H9 (cell line): ENCODE data around the gene STIM2. TPM values are rescaled to one million over a fixed set of nuclear protein-coding genes. Genes with fewer than 3 reads are reported as not detected.

Experiments used
- DNase-seq: peaks from one replicate; pipeline ENCODE4 v3.0.0-alpha.2; 2017
- H2AFZ ChIP-seq: one replicate; pipeline ENCODE4 v1.6.1; 2013; ENCODE audit warnings: mild to moderate bottlenecking, low read length, control low read depth, moderate library complexity
- H2AK5ac ChIP-seq: 2 replicates; pipeline ENCODE4 v1.6.1; 2013; ENCODE audit warnings: low read length, control low read depth, mixed read lengths; ENCODE audit not compliant: insufficient read length
- H2BK120ac ChIP-seq: one replicate; pipeline ENCODE4 v1.6.1; 2013; ENCODE audit warnings: low read depth, mild to moderate bottlenecking, low read length, control low read depth, inconsistent platforms; ENCODE audit not compliant: poor library complexity, severe bottlenecking
- H2BK12ac ChIP-seq: 2 replicates; pipeline ENCODE4 v1.6.1; 2013; ENCODE audit warnings: low read length, control low read depth, mixed read lengths, low read depth; ENCODE audit not compliant: insufficient read length
- H2BK15ac ChIP-seq: 2 replicates; pipeline ENCODE4 v1.6.1; 2013; ENCODE audit warnings: low read depth, low read length, control low read depth
- H2BK20ac ChIP-seq: one replicate; pipeline ENCODE4 v1.6.1; 2013; ENCODE audit warnings: low read depth, mild to moderate bottlenecking, low read length, control low read depth, inconsistent platforms; ENCODE audit not compliant: poor library complexity, severe bottlenecking
- H2BK5ac ChIP-seq: 2 replicates; pipeline ENCODE4 v1.6.1; 2013; ENCODE audit warnings: low read length, control low read depth, mixed read lengths; ENCODE audit not compliant: insufficient read length
- H3K14ac ChIP-seq: 2 replicates; pipeline ENCODE4 v1.6.1; 2013; ENCODE audit warnings: low read length, control low read depth; ENCODE audit not compliant: insufficient read depth
- H3K18ac ChIP-seq: 2 replicates; pipeline ENCODE4 v1.6.1; 2013; ENCODE audit warnings: low read depth, mild to moderate bottlenecking, mixed read lengths, low read length, control low read depth; ENCODE audit not compliant: insufficient read length
- H3K23ac ChIP-seq: 2 replicates; pipeline ENCODE4 v1.6.1; 2013; ENCODE audit warnings: low read length, control low read depth, mixed read lengths, low read depth; ENCODE audit not compliant: insufficient read length
- H3K23me2 ChIP-seq: 2 replicates; pipeline ENCODE4 v1.6.1; 2013; ENCODE audit warnings: low read depth, mild to moderate bottlenecking, mixed read lengths, low read length, control low read depth; ENCODE audit not compliant: insufficient read length, poor library complexity, severe bottlenecking
- H3K27ac ChIP-seq: 2 replicates; pipeline ENCODE4 v1.5.1; 2013; ENCODE audit warnings: low read length, control low read depth, mixed read lengths, low read depth; ENCODE audit not compliant: insufficient read length
- H3K27me3 ChIP-seq: 2 replicates; pipeline ENCODE4 v1.6.1; 2013; ENCODE audit warnings: low read length, control low read depth, inconsistent platforms; ENCODE audit not compliant: insufficient read depth
- H3K4ac ChIP-seq: 2 replicates; pipeline ENCODE4 v1.6.1; 2013; ENCODE audit warnings: low read depth, mild to moderate bottlenecking, control low read depth, inconsistent platforms, low read length, moderate library complexity
- H3K4me1 ChIP-seq: 2 replicates; pipeline ENCODE4 v1.6.1; 2013; ENCODE audit warnings: low read length, control low read depth, inconsistent platforms; ENCODE audit not compliant: insufficient read depth
- H3K4me2 ChIP-seq: 2 replicates; pipeline ENCODE4 v1.6.1; 2013; ENCODE audit warnings: low read length, control low read depth, mixed read lengths; ENCODE audit not compliant: insufficient read length, insufficient read depth
- H3K56ac ChIP-seq: 2 replicates; pipeline ENCODE4 v1.6.1; 2013; ENCODE audit warnings: low read depth, mild to moderate bottlenecking, mixed read lengths, low read length, control low read depth; ENCODE audit not compliant: insufficient read length
- H3K79me1 ChIP-seq: 2 replicates; pipeline ENCODE4 v1.6.1; 2013; ENCODE audit warnings: low read depth, mild to moderate bottlenecking, moderate library complexity, low read length, control low read depth, inconsistent platforms; ENCODE audit not compliant: insufficient read depth, poor library complexity, severe bottlenecking
- H3K79me2 ChIP-seq: 2 replicates; pipeline ENCODE4 v1.6.1; 2013; ENCODE audit warnings: low read length, control low read depth, inconsistent platforms; ENCODE audit not compliant: insufficient read depth
- H3K9ac ChIP-seq: 2 replicates; pipeline ENCODE4 v1.6.1; 2013; ENCODE audit warnings: low read length, control low read depth, mixed read lengths; ENCODE audit not compliant: insufficient read length; ENCODE audit errors: extremely low read depth
- H3K9me3 ChIP-seq: one replicate; pipeline ENCODE4 v1.6.1; 2013; ENCODE audit warnings: low read depth, low read length, inconsistent platforms; ENCODE audit not compliant: control insufficient read depth
- H3T11ph ChIP-seq: one replicate; pipeline ENCODE4 v1.6.1; 2013; ENCODE audit warnings: mild to moderate bottlenecking, low read length, control low read depth, inconsistent platforms
- H4K20me1 ChIP-seq: one replicate; pipeline ENCODE4 v1.6.1; 2013; ENCODE audit not compliant: control insufficient read depth, insufficient read length, insufficient read depth
- H4K5ac ChIP-seq: 2 replicates; pipeline ENCODE4 v1.6.1; 2013; ENCODE audit warnings: low read depth, mild to moderate bottlenecking, mixed read lengths, low read length, control low read depth; ENCODE audit not compliant: insufficient read length
- H4K8ac ChIP-seq: replicated peaks from 2 replicates; pipeline ENCODE4 v1.6.1; 2013; ENCODE audit warnings: low read length, control low read depth, mixed read lengths, low read depth; ENCODE audit not compliant: insufficient read length
- H4K91ac ChIP-seq: 2 replicates; pipeline ENCODE4 v1.6.1; 2013; ENCODE audit warnings: low read depth, mild to moderate bottlenecking, moderate library complexity, mixed read lengths, low read length, control low read depth; ENCODE audit not compliant: insufficient read length
- H3K27ac Mint-ChIP-seq, 3 experiments: 2 replicates in 2 of 3; 3 replicates in 1 of 3; pipeline ENCODE4 v1.8.0; 2020 to 2021; ENCODE audit warnings: mixed read lengths in 3 of 3, mild to moderate bottlenecking in 1 of 3, moderate library complexity in 1 of 3
- H3K27me3 Mint-ChIP-seq: 2 replicates; pipeline ENCODE4 v1.8.0; 2021; ENCODE audit warnings: low read depth, mild to moderate bottlenecking, moderate library complexity, mixed read lengths
- H3K36me3 Mint-ChIP-seq, 3 experiments: 2 replicates in 2 of 3; 3 replicates in 1 of 3; pipeline ENCODE4 v1.8.0; 2020 to 2021; ENCODE audit warnings: low read depth in 3 of 3, mixed read lengths in 3 of 3; ENCODE audit not compliant: insufficient read depth in 1 of 3
- H3K4me1 Mint-ChIP-seq, 2 experiments: 2 replicates each; pipeline ENCODE4 v1.8.0; 2020; ENCODE audit warnings: mixed read lengths in 2 of 2
- H3K4me3 Mint-ChIP-seq, 2 experiments: 2 replicates in 1 of 2; 3 replicates in 1 of 2; pipeline ENCODE4 v1.8.0; 2020 to 2021; ENCODE audit warnings: mild to moderate bottlenecking in 2 of 2, mixed read lengths in 2 of 2, moderate library complexity in 1 of 2
- H3K9me3 Mint-ChIP-seq, 2 experiments: 2 replicates in 1 of 2; 3 replicates in 1 of 2; pipeline ENCODE4 v1.8.0; 2020; ENCODE audit warnings: mild to moderate bottlenecking in 2 of 2, mixed read lengths in 2 of 2, moderate library complexity in 1 of 2
- CTCF ChIP-seq: fragments of 200-600 bp; sonication (generic); conservative IDR thresholded peaks from 3 replicates; pipeline ENCODE4 v1.8.0; 2021; ENCODE audit warnings: antibody characterized with exemption, mild to moderate bottlenecking
- WGBS: extraction: QIAGEN DNeasy Blood & Tissue Kit; methylation state at CpG from one replicate; pipeline ENCODE4 v1.1.7; 2013; ENCODE audit warnings: missing lambda C conversion rate, low lambda C conversion rate, mixed read lengths; ENCODE audit not compliant: insufficient read length; ENCODE audit errors: extremely low coverage; 5-methylcytosine and 5-hydroxymethylcytosine counted together
- total RNA-seq: library from RNA; stranded (reverse); gene quantifications from 2 replicates; pipeline ENCODE4 v1.2.1, GENCODE V29; 2021

The STIM2 gene
- total RNA-seq, 1 experiment from 2014 or later, result 26.2 TPM

GRCh38 chr4:27059446-27059845 lies 198.8 kb downstream of the STIM2 start:
- no peak for DNase-seq
- H2BK5ac ChIP-seq, result no peak overlapping the region
- H3K27me3 ChIP-seq, result no peaks in the 10 kb centered on the region
- H2BK15ac ChIP-seq, result no peak overlapping the region
- H4K91ac ChIP-seq, result no peak overlapping the region
- H3K4me1 Mint-ChIP-seq, result peaks cover 17 to 21% of the 10 kb centered on the region in 2 experiments
- no peak overlapping the region for H3K14ac ChIP-seq
- H4K8ac ChIP-seq, result no peak overlapping the region
- no peaks in the 10 kb centered on the region for H3K79me2 ChIP-seq
- no peak overlapping the region for H4K5ac ChIP-seq
- H3K56ac ChIP-seq, result no peak overlapping the region
- no peaks in the 10 kb centered on the region for H3K23me2 ChIP-seq
- no peak overlapping the region for H3K27ac ChIP-seq
- H2AK5ac ChIP-seq, result no peak overlapping the region
- H3K9me3 Mint-ChIP-seq, result no peaks in the 10 kb centered on the region
- H3K9me3 ChIP-seq, result no peaks in the 10 kb centered on the region
- H3K79me1 ChIP-seq, result no peaks in the 10 kb centered on the region
- no peak overlapping the region for H3K23ac ChIP-seq
- H3K4me3 Mint-ChIP-seq, result no peak overlapping the region
- no peak for TF ChIP-seq CTCF
- H2AFZ ChIP-seq, result no peak overlapping the region
- no peak overlapping the region for H3T11ph ChIP-seq
- H3K18ac ChIP-seq, result no peak overlapping the region
- no peak overlapping the region for H3K4ac ChIP-seq
- no peak overlapping the region for H2BK12ac ChIP-seq
- H3K4me2 ChIP-seq, result no peak overlapping the region
- H3K27me3 Mint-ChIP-seq, result peaks cover 1% of the 10 kb centered on the region; the same call in 1 of the 2 replicates
- H3K36me3 Mint-ChIP-seq, result no peaks in the 10 kb centered on the region
- H3K4me1 ChIP-seq, result peaks cover 5% of the 10 kb centered on the region; the same call in 1 of the 2 replicates
- no peak overlapping the region for H3K9ac ChIP-seq
- WGBS, result no CpG with 5 or more reads among the region's 5 CpGs
- H2BK20ac ChIP-seq, result no peak overlapping the region
- H4K20me1 ChIP-seq, result no peaks in the 10 kb centered on the region
- H2BK120ac ChIP-seq, result no peak overlapping the region
- no peak overlapping the region for H3K27ac Mint-ChIP-seq
